ENCODE results near the gene ANTKMT. TPM values are rescaled to one million over a fixed set of nuclear protein-coding genes. Genes with fewer than 3 reads are reported as not detected.

ANTKMT gene
- total RNA-seq, 1 donor from 2014 or later = 44.9 TPM

DNA sequence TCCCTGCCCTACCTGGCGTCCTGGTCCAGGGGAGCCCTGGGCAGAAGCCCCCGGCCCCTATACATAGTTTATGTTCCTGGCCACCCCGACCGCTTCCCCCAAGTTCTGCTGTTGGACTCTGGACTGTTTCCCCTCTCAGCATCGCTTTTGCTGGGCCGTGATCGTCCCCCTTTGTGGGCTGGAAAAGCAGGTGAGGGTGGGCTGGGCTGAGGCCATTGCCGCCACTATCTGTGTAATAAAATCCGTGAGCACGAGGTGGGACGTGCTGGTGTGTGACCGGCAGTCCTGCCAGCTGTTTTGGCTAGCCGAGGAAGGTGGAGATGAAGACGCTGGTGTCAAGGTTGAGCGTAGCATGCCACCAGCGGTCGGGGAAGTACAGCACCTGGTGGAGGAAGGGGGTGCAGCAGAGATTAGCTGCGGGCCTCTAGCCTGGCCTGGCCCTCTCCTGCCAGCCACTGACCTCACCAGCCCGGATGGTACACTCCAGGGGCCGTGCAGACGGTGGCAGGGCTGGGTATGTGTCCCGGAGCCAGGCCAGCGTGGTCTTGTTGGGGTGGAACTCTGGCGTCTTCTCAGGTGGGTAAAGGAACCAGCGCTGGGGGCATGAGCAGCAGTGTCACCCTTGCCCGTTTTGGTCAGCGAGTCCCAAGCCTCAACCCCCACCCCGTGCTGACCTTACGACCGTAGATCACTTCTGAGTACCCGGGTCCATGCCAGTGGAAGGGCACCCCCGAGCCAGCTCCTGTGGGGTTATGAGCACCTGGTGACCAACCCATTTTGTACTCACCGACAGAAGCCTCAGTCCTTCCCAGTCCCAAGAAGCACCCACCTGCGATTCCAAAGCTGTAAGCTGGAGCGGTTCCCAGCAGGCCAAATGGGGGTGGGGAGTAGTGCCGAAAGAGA lies 38.2 kb upstream of the ANTKMT start:
- Mint-ChIP-seq H3K27me3 (no peaks in the 10 kb centered on the region), H3K9me3 (ENCODE audit: low read depth) (no peaks in the 10 kb centered on the region), H3K4me1 (ENCODE audit: low read depth) (peaks cover 11% of the 10 kb centered on the region), H3K27ac (peak overlapping the region; percentile 49), H3K36me3 (ENCODE audit: insufficient read depth) (peaks cover 10% of the 10 kb centered on the region), H3K4me3 (ENCODE audit: low read depth) (peak overlapping the region; percentile 79)
- no peak for DNase-seq (ENCODE audit: low spot score, unreplicated experiment)
- no peak for TF ChIP-seq CTCF (IDR thresholded peaks at IDR 0.05; ENCODE audit: unreplicated experiment)

DNA sequence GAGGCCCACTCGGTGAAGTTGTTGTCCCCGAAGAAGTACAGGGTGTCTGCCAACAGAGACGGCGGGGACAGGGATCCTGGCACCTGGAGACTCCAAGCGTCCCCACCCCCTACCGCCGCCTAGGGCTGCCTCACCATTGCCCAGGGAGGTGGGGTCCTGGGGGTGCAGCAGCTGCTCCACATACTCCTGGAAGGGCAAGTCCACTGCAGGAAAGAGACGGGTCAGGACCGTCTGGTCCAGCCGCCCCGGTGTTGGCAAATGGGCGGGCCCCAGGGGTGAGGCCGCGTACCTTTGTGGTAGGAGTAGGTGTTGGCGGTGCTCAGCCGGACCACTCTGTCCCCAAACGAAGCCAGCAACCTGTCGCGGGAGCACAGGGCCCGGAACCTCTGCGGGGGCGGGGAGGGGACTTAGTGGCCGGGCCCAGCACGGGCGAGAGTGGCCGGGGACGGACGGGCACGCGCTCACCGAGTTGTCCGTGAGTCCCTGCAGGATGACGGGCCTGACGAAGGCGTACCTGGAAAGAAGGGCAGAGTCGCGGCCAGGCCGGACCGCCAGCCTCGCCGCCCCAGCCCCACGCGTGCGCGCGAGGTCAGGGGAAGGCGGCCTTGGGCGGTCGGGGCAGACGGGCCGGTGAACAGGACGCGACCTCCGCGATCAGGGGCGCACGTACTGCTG lies 37.4 kb upstream of the ANTKMT start:
- no peak for DNase-seq (ENCODE audit: low spot score, unreplicated experiment)
- Mint-ChIP-seq H3K27me3 (no peaks in the 10 kb centered on the region), H3K4me3 (ENCODE audit: low read depth) (peak overlapping the region; percentile 79), H3K4me1 (ENCODE audit: low read depth) (peaks cover 11% of the 10 kb centered on the region), H3K27ac (peak overlapping the region; percentile 49), H3K9me3 (ENCODE audit: low read depth) (no peaks in the 10 kb centered on the region), H3K36me3 (ENCODE audit: insufficient read depth) (peaks cover 10% of the 10 kb centered on the region)
- TF ChIP-seq CTCF (IDR thresholded peaks at IDR 0.05; ENCODE audit: unreplicated experiment) = no peak

DNA sequence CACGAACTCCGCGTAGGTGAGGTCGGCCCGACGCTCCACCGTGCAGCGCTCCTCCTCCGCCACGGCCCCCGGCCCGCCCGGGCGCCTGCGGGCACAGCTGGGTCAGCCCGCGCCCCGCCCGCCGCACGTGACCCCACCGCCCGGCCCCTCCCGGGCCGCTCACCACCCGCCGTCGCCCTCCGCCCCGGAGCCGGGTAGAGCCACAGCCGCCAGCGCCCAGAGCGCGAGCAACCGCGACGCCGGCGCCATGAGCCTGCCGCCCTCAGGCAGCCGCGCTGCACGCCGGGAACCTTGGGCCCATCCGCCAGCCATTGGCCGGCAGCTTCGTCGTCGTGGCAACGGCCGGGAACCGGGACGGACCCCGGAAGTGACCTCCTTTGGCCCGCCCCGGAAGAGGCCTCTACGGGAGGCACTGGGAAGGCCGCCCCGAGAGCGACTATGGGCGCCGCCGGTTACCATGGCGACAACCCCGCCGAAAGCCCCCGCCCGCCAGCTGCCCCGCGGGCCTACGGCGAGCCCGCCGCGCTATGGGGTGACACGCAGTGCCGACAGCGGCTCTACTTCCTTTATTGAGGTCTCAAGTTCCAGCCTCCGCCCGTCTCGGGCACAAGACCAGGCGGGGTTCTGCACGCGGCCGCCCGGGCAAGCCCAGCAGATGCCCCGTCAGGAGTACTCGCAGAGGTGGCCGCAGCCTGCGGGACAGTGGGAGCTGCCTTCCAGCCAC lies 36.7 kb upstream of the ANTKMT start, which contains the start of gene JMJD8:
TSS of gene JMJD8 (minus strand) at position 264 of the 724 bp plus-strand sequence. CDS start at position 249, 15 bp downstream.
- H3K27ac Mint-ChIP-seq = peak within 1 kb of the TSS; percentile 76
- H3K27me3 Mint-ChIP-seq = no peaks in the 10 kb centered on the region
- H3K4me3 Mint-ChIP-seq (ENCODE audit: low read depth) = peak within 1 kb of the TSS; percentile 79
- peak; percentile 91 for DNase-seq (ENCODE audit: low spot score, unreplicated experiment)
- peaks cover 11% of the 10 kb centered on the region for H3K4me1 Mint-ChIP-seq (ENCODE audit: low read depth)
- no peak for TF ChIP-seq CTCF (IDR thresholded peaks at IDR 0.05; ENCODE audit: unreplicated experiment)
- peaks cover 10% of the 10 kb centered on the region for H3K36me3 Mint-ChIP-seq (ENCODE audit: insufficient read depth)
- no peaks in the 10 kb centered on the region for H3K9me3 Mint-ChIP-seq (ENCODE audit: low read depth)

DNA sequence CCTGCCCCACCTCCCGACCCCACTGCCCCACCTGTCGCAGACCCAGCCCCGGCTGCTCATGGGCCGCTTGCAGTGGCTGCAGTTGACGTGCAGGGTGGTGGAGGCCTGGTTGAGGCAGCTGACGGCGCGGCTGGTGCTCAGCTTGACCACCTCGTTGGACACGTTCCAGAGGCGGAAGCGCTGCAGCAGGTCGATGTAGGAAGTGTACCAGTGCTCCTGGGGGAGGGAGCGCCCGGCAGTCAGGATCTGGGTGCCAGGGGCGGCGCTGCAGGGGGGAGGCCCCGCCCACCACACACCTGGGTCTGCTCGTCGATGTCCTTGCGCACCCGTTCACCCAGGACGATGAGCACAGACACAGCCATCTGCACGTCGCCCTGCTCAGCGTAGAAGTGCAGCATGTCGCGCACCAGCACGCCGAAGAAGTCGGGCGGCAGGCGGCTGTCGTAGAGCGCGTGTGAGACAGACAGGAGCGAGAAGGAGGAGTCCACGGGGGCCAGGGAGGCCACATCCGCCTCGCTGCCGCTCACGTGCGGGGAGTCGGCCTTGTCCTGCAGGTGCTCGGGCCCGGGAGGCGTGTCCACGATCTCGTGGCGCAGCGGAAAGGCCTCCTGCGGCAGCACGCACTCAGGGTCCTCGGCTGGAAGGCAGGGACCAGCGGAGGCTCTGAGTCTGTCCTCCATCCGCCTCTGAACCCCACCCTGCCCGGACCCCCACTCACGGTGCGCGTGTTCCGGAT lies 35.8 kb upstream of the ANTKMT start:
- no peak for DNase-seq (ENCODE audit: low spot score, unreplicated experiment)
- peaks cover 10% of the 10 kb centered on the region for H3K36me3 Mint-ChIP-seq (ENCODE audit: insufficient read depth)
- TF ChIP-seq CTCF (IDR thresholded peaks at IDR 0.05; ENCODE audit: unreplicated experiment) = no peak
- H3K27me3 Mint-ChIP-seq = no peaks in the 10 kb centered on the region
- H3K4me1 Mint-ChIP-seq (ENCODE audit: low read depth) = peaks cover 16% of the 10 kb centered on the region
- no peak overlapping the region for H3K4me3 Mint-ChIP-seq (ENCODE audit: low read depth)
- no peaks in the 10 kb centered on the region for H3K9me3 Mint-ChIP-seq (ENCODE audit: low read depth)
- H3K27ac Mint-ChIP-seq = no peak overlapping the region

All from progenitor cell of endocrine pancreas (in vitro differentiated cells).